Left ventricle myocardium inferior (tissue), 1 donor: ENCODE measurements around the gene BSG. TPM values are rescaled to one million over a fixed set of nuclear protein-coding genes. Genes with fewer than 3 reads are reported as not detected.

Experiments
- DNase-seq: peaks from one replicate; pipeline ENCODE4 v3.0.0-alpha.2; 2020
- H3K27ac ChIP-seq: fragments of 200-600 bp; replicated peaks from 2 replicates; pipeline ENCODE4 v1.8.0; 2021
- H3K27me3 ChIP-seq: fragments of 200-600 bp; 2 replicates; pipeline ENCODE4 v1.8.0; 2021; ENCODE audit warnings: low read depth
- H3K36me3 ChIP-seq: fragments of 200-600 bp; 2 replicates; pipeline ENCODE4 v1.8.0; 2021
- H3K4me1 ChIP-seq: fragments of 200-600 bp; 2 replicates; pipeline ENCODE4 v1.8.0; 2021
- H3K4me3 ChIP-seq: fragments of 200-600 bp; 2 replicates; pipeline ENCODE4 v1.8.0; 2021; ENCODE audit warnings: mild to moderate bottlenecking, moderate library complexity
- H3K9me3 ChIP-seq: fragments of 200-600 bp; replicated peaks from 2 replicates; pipeline ENCODE4 v1.8.0; 2021
- CTCF ChIP-seq: fragments of 200-600 bp; IDR thresholded peaks from 2 replicates; pipeline ENCODE4 v1.8.0; 2021; ENCODE audit warnings: antibody characterized with exemption, mild to moderate bottlenecking, borderline replicate concordance
- intact Hi-C: fragments of 100-400 bp; cut with micrococcal nuclease; formaldehyde crosslinking; loops from one replicate; pipeline ENCODE4 v1.11.0; 2022
- total RNA-seq: library from RNA; stranded (reverse); fragmentation: NEBNext Ultra II Directional; extraction: Animal tissue kit (Norgen Biotek cat#: 25700); gene quantifications from one replicate; pipeline ENCODE4 v1.2.1, GENCODE V29; 2021
- donor health status: DM: no; HTN: yes; CAD: no; lungs with severe emphysema.

The BSG gene
- total RNA-seq, 1 donor from 2014 or later = 1,533 TPM

GRCh38 chr19:607301-608154 is 35.1 kb downstream of the BSG start:
- Histone ChIP-seq H3K4me1 (peaks cover 36% of the 10 kb centered on the region), H3K36me3 (no peaks in the 10 kb centered on the region), H3K27me3 (no peaks in the 10 kb centered on the region), H3K27ac (no peak overlapping the region), H3K4me3 (no peak overlapping the region), H3K9me3 (no peaks in the 10 kb centered on the region)
- no peak for TF ChIP-seq CTCF
- DNase-seq = no peak
- intact Hi-C loops = no loop called here

- Histone ChIP-seq H3K36me3 (no peaks in the 10 kb centered on the region), H3K9me3 (no peaks in the 10 kb centered on the region), H3K27ac (peak overlapping the region; percentile 44), H3K27me3 (peaks cover 4% of the 10 kb centered on the region), H3K4me3 (no peak overlapping the region), H3K4me1 (peaks cover 30% of the 10 kb centered on the region)
- intact Hi-C loops = no loop called here
- TF ChIP-seq CTCF = no peak
- DNase-seq = no peak
Observed at GRCh38 chr19:608155-609003, 36.0 kb downstream of the BSG start.

- H3K4me3 ChIP-seq = no peak overlapping the region
- peak; percentile 65 for DNase-seq
- H3K27me3 ChIP-seq = peaks cover 4% of the 10 kb centered on the region
- H3K27ac ChIP-seq = peak overlapping the region; percentile 44
- peaks cover 30% of the 10 kb centered on the region for H3K4me1 ChIP-seq
- no peaks in the 10 kb centered on the region for H3K36me3 ChIP-seq
- TF ChIP-seq CTCF = no peak
- no peaks in the 10 kb centered on the region for H3K9me3 ChIP-seq
- intact Hi-C loops = no loop called here
Observed at GRCh38 chr19:609004-609346, 36.6 kb downstream of the BSG start.

- H3K27me3 ChIP-seq = peaks cover 9% of the 10 kb centered on the region
- H3K9me3 ChIP-seq = no peaks in the 10 kb centered on the region
- no peaks in the 10 kb centered on the region for H3K36me3 ChIP-seq
- H3K4me3 ChIP-seq = peak overlapping the region; percentile 50
- intact Hi-C loops = no loop called here
- no peak for DNase-seq
- peak overlapping the region; percentile 67 for H3K27ac ChIP-seq
- H3K4me1 ChIP-seq = peaks cover 30% of the 10 kb centered on the region
- no peak for TF ChIP-seq CTCF
Observed at GRCh38 chr19:610071-610800, 37.8 kb downstream of the BSG start.

- no peak for TF ChIP-seq CTCF
- no peaks in the 10 kb centered on the region for H3K9me3 ChIP-seq
- intact Hi-C loops = no loop called here
- H3K27me3 ChIP-seq = peaks cover 14% of the 10 kb centered on the region
- H3K4me1 ChIP-seq = peaks cover 30% of the 10 kb centered on the region
- H3K36me3 ChIP-seq = no peaks in the 10 kb centered on the region
- H3K27ac ChIP-seq = peak overlapping the region; percentile 67
- H3K4me3 ChIP-seq = peak overlapping the region; percentile 50
- DNase-seq = peak; percentile 69
Observed at GRCh38 chr19:610801-611480, 38.5 kb downstream of the BSG start.
